ENCODE measurements around the gene TSSK6. TPM values are rescaled to one million over a fixed set of nuclear protein-coding genes. Genes with fewer than 3 reads are reported as not detected.

The TSSK6 gene
- total and polyA plus RNA-seq, 2 experiments from 2014 or later = 0.87 to 1.3 TPM

- H3K36me3 ChIP-seq (replicated peaks; ENCODE audit: insufficient read depth, low read depth) = no peaks in the 10 kb centered on the region
- H2AFZ ChIP-seq = no peak overlapping the region
- no peaks in the 10 kb centered on the region for H3K79me2 ChIP-seq
- H3K9me3 ChIP-seq (ENCODE audit: low read depth) = no peaks in the 10 kb centered on the region
- H3K4me2 ChIP-seq = no peak overlapping the region
- DNase-seq (ENCODE audit: low spot score) = no peak
- no peak for TF ChIP-seq EZH2 (IDR thresholded peaks at IDR 0.05; ENCODE audit: borderline replicate concordance)
- no peak for TF ChIP-seq EZH2phosphoT487 (IDR thresholded peaks at IDR 0.05; ENCODE audit: low read depth, severe bottlenecking, unreplicated experiment)
- TF ChIP-seq, protein P1, sequence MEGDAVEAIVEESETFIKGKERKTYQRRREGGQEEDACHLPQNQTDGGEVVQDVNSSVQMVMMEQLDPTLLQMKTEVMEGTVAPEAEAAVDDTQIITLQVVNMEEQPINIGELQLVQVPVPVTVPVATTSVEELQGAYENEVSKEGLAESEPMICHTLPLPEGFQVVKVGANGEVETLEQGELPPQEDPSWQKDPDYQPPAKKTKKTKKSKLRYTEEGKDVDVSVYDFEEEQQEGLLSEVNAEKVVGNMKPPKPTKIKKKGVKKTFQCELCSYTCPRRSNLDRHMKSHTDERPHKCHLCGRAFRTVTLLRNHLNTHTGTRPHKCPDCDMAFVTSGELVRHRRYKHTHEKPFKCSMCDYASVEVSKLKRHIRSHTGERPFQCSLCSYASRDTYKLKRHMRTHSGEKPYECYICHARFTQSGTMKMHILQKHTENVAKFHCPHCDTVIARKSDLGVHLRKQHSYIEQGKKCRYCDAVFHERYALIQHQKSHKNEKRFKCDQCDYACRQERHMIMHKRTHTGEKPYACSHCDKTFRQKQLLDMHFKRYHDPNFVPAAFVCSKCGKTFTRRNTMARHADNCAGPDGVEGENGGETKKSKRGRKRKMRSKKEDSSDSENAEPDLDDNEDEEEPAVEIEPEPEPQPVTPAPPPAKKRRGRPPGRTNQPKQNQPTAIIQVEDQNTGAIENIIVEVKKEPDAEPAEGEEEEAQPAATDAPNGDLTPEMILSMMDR (IDR thresholded peaks at IDR 0.05; ENCODE audit: poor library complexity) = no peak
- H3K27me3 ChIP-seq = no peaks in the 10 kb centered on the region
- no peaks in the 10 kb centered on the region for H3K9me2 ChIP-seq (replicated peaks; ENCODE audit: insufficient read depth)
- peaks cover 13% of the 10 kb centered on the region for H3K4me1 ChIP-seq (ENCODE audit: insufficient read depth)
- H3K27ac ChIP-seq = no peak overlapping the region
- no peak overlapping the region for H3K4me3 ChIP-seq
- 85% methylated on average over 15 of the region's 19 CpGs for WGBS (ENCODE audit: low lambda C conversion rate, missing lambda C conversion rate)
- no peaks in the 10 kb centered on the region for H4K20me1 ChIP-seq (ENCODE audit: insufficient read depth, poor library complexity, severe bottlenecking)
Observed at GRCh38 chr19:19539698-19540063, 24.3 kb upstream of the TSSK6 start.

DNA sequence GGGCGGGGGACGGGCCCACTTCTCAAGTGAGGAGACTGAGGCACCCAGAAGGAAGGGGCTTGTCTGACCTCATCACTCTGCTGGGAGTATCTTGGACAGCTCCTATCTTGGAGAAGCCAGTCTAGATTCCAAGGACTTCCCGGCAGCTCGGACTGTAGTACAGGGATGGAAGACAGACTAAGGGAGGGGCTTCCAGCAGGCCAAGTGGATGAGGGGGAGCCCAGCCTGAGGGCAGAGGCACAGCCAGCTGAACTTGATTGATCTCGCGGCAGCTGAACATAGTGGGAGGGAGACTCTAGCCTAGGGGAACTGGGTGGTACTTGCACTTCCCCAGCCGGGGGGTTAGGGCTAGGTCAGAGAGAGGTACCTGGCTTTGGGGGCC, 23.4 kb upstream of the TSSK6 start:
- no peak for TF ChIP-seq EZH2 (IDR thresholded peaks at IDR 0.05; ENCODE audit: borderline replicate concordance)
- Histone ChIP-seq H3K4me3 (no peak overlapping the region), H3K9me2 (replicated peaks; ENCODE audit: insufficient read depth) (no peaks in the 10 kb centered on the region), H3K4me1 (ENCODE audit: insufficient read depth) (peaks cover 19% of the 10 kb centered on the region), H3K4me2 (peak overlapping the region; percentile 96), H4K20me1 (ENCODE audit: insufficient read depth, poor library complexity, severe bottlenecking) (no peaks in the 10 kb centered on the region), H3K36me3 (replicated peaks; ENCODE audit: insufficient read depth, low read depth) (no peaks in the 10 kb centered on the region), H3K27ac (no peak overlapping the region), H2AFZ (peak overlapping the region; percentile 14), H3K9me3 (ENCODE audit: low read depth) (no peaks in the 10 kb centered on the region), H3K27me3 (no peaks in the 10 kb centered on the region), H3K79me2 (no peaks in the 10 kb centered on the region)
- no peak for DNase-seq (ENCODE audit: low spot score)
- 50% methylated on average over 7 of the region's 7 CpGs for WGBS (ENCODE audit: low lambda C conversion rate, missing lambda C conversion rate)

- Histone ChIP-seq H3K4me3 (peak within 1 kb of the TSS; percentile 41), H4K20me1 (ENCODE audit: insufficient read depth, poor library complexity, severe bottlenecking) (no peaks in the 10 kb centered on the region), H3K79me2 (no peaks in the 10 kb centered on the region), H3K4me1 (ENCODE audit: insufficient read depth) (peaks cover 22% of the 10 kb centered on the region), H3K27ac (no peak within 1 kb of the TSS), H3K9me2 (replicated peaks; ENCODE audit: insufficient read depth) (no peaks in the 10 kb centered on the region), H3K9me3 (ENCODE audit: low read depth) (no peaks in the 10 kb centered on the region), H3K4me2 (peak within 1 kb of the TSS; percentile 96), H2AFZ (peak within 1 kb of the TSS; percentile 14), H3K27me3 (no peaks in the 10 kb centered on the region), H3K36me3 (replicated peaks; ENCODE audit: insufficient read depth, low read depth) (no peaks in the 10 kb centered on the region)
- DNase-seq (ENCODE audit: low spot score) = peak; percentile 77
- TF ChIP-seq, protein P1 (IDR thresholded peaks at IDR 0.05; ENCODE audit: poor library complexity) = no peak
- no peak for TF ChIP-seq EZH2 (IDR thresholded peaks at IDR 0.05; ENCODE audit: borderline replicate concordance)
- no peak for TF ChIP-seq EZH2phosphoT487 (IDR thresholded peaks at IDR 0.05; ENCODE audit: low read depth, severe bottlenecking, unreplicated experiment)
- WGBS (ENCODE audit: low lambda C conversion rate, missing lambda C conversion rate) = 4% methylated on average over 31 of the region's 56 CpGs
Observed at GRCh38 chr19:19538061-19538784, 22.9 kb upstream of the TSSK6 start, which contains the start of gene CILP2. Gene CILP2, plus strand, starts transcription at chr19:19538265. Its CDS starts 85 bp downstream, at chr19:19538350.

Measured in hepatocyte (in vitro differentiated cells).